Loucy (cell line): ENCODE measurements around the gene SNRNP25.

Source experiments
- H2AFZ ChIP-seq: fragments of 200-600 bp; sonication (generic); 2 replicates; pipeline ENCODE4 v1.6.0; 2016; ENCODE audit warnings: antibody characterized with exemption, mild to moderate bottlenecking, low read length, moderate library complexity
- H3F3A ChIP-seq: fragments of 200-600 bp; 2 replicates; pipeline ENCODE4 v1.6.0; 2016; ENCODE audit warnings: antibody characterized with exemption, low read depth, mild to moderate bottlenecking
- H3K27me3 ChIP-seq: fragments of 200-600 bp; sonication (generic); 2 replicates; pipeline ENCODE4 v1.6.1; 2014; ENCODE audit warnings: low read length, mild to moderate bottlenecking; ENCODE audit not compliant: insufficient read depth, poor library complexity, severe bottlenecking
- H3K36me3 ChIP-seq: fragments of 200-600 bp; sonication (generic); 2 replicates; pipeline ENCODE4 v1.6.1; 2016; ENCODE audit warnings: low read length; ENCODE audit not compliant: insufficient read depth
- H3K4me1 ChIP-seq: fragments of 200-600 bp; sonication (generic); 2 replicates; pipeline ENCODE4 v1.5.1; 2014; ENCODE audit warnings: low read length, mild to moderate bottlenecking; ENCODE audit not compliant: insufficient read depth, poor library complexity, severe bottlenecking
- H3K4me2 ChIP-seq: fragments of 200-600 bp; sonication (generic); 2 replicates; pipeline ENCODE4 v1.6.0; 2014; ENCODE audit warnings: antibody characterized with exemption, low read length, low read depth, mild to moderate bottlenecking; ENCODE audit not compliant: poor library complexity, severe bottlenecking
- H3K4me3 ChIP-seq: fragments of 200-600 bp; sonication (generic); 2 replicates; pipeline ENCODE4 v1.5.1; 2014; ENCODE audit warnings: low read length, mild to moderate bottlenecking, mixed read lengths; ENCODE audit not compliant: poor library complexity, severe bottlenecking
- H3K79me2 ChIP-seq: fragments of 200-600 bp; sonication (generic); 2 replicates; pipeline ENCODE4 v1.6.1; 2014; ENCODE audit warnings: low read length; ENCODE audit not compliant: insufficient read depth
- H3K9ac ChIP-seq: fragments of 200-600 bp; sonication (generic); 2 replicates; pipeline ENCODE4 v1.6.0; 2014; ENCODE audit warnings: mild to moderate bottlenecking, low read depth, low read length, moderate library complexity; ENCODE audit not compliant: poor library complexity, severe bottlenecking
- H3K9me2 ChIP-seq: fragments of 200-600 bp; sonication (generic); replicated peaks from 2 replicates; pipeline ENCODE4 v1.6.1; 2016; ENCODE audit warnings: low read depth, low read length, mixed read lengths
- H3K9me3 ChIP-seq: fragments of 200-600 bp; sonication (generic); 2 replicates; pipeline ENCODE4 v1.6.1; 2014; ENCODE audit warnings: mild to moderate bottlenecking, antibody characterized with exemption, low read length, low read depth; ENCODE audit not compliant: insufficient read depth
- H4K20me1 ChIP-seq: fragments of 200-600 bp; sonication (generic); 2 replicates; pipeline ENCODE4 v1.6.0; 2014; ENCODE audit warnings: antibody characterized with exemption, low read length, mild to moderate bottlenecking; ENCODE audit not compliant: insufficient read depth, poor library complexity, severe bottlenecking
- EZH2phosphoT487 ChIP-seq: fragments of 200-600 bp; IDR thresholded peaks from 2 replicates; pipeline ENCODE4 v1.6.1; 2018; ENCODE audit warnings: antibody characterized with exemption, mild to moderate bottlenecking, moderate library complexity, borderline replicate concordance
- TF ChIP-seq, protein P1 (sequence below): fragments of 200-600 bp; sonication (generic); conservative IDR thresholded peaks from 2 replicates; pipeline ENCODE4 v1.5.1; 2014; ENCODE audit warnings: mild to moderate bottlenecking, antibody characterized with exemption, low read length

SNRNP25 gene

DNA sequence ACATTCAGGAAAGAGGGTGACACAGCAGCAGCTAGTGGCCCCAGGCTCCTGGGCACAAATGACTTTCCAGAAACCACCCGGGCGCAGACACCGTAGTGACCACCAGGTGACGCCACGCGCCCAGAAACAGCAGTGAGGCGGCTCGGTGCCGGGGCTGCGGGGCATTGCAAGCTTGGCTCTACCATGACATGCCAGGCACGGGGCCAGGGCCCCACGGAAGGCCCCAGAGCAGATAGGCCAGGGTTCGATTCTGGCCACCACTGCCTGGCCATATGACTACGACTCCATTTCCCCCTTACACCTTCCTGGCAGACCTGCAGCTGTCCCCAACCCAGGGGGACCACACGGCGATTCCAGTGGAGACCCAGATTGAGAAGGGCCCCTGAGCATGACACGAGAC lies 12.1 kb downstream of the SNRNP25 start:
- TF ChIP-seq, protein P1, sequence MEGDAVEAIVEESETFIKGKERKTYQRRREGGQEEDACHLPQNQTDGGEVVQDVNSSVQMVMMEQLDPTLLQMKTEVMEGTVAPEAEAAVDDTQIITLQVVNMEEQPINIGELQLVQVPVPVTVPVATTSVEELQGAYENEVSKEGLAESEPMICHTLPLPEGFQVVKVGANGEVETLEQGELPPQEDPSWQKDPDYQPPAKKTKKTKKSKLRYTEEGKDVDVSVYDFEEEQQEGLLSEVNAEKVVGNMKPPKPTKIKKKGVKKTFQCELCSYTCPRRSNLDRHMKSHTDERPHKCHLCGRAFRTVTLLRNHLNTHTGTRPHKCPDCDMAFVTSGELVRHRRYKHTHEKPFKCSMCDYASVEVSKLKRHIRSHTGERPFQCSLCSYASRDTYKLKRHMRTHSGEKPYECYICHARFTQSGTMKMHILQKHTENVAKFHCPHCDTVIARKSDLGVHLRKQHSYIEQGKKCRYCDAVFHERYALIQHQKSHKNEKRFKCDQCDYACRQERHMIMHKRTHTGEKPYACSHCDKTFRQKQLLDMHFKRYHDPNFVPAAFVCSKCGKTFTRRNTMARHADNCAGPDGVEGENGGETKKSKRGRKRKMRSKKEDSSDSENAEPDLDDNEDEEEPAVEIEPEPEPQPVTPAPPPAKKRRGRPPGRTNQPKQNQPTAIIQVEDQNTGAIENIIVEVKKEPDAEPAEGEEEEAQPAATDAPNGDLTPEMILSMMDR, result peak; percentile 73
- TF ChIP-seq EZH2phosphoT487, result no peak
- Histone ChIP-seq H2AFZ (no peak overlapping the region), H3F3A (no peaks in the 10 kb centered on the region), H3K4me2 (no peak overlapping the region), H3K9me2 (no peaks in the 10 kb centered on the region), H4K20me1 (no peaks in the 10 kb centered on the region), H3K9ac (no peak overlapping the region), H3K27me3 (no peaks in the 10 kb centered on the region), H3K79me2 (no peaks in the 10 kb centered on the region), H3K36me3 (no peaks in the 10 kb centered on the region), H3K9me3 (no peaks in the 10 kb centered on the region), H3K4me1 (peaks cover 14% of the 10 kb centered on the region), H3K4me3 (no peak overlapping the region)

DNA sequence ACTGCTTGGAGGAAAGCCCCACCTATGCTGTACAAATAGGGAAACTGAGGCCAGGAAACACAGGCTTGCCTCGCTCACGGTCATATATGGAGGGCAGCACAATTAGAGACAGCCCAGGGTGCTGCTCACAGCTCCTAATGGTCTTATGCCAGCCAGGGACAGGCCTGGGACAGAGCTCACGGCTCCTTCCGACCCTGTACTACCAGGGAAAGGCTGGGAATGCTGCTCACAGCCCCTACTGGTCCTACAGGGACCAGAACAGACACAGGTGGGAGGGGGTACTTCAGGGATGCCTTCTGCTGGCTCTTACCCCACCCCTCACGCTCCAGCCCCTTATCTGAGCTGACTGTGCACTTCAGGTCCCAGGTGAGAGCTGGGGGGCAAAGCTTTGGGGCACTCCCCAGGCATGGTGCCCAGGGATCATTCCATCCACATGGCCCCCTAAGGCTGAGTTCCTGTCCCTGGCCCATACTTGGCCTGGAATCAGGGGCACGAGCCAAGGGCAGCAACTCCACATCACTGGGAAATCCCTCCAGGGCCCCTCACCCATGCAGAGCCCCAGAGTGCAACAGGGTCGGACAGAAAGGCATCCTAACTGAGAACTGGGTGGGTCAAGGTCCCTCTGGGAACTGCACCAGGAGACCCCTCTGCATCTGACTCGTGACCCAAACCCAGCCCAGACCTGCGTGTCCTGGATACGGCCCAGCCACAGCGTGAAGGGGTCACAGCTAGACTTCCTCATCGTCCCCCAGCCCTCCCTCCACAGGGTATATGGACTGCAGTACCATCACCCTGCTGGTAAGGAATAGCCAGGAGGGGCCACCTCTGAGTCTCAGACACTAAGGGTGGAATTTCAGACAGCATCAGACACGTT lies 12.9 kb downstream of the SNRNP25 start:
- no peaks in the 10 kb centered on the region for H4K20me1 ChIP-seq

DNA sequence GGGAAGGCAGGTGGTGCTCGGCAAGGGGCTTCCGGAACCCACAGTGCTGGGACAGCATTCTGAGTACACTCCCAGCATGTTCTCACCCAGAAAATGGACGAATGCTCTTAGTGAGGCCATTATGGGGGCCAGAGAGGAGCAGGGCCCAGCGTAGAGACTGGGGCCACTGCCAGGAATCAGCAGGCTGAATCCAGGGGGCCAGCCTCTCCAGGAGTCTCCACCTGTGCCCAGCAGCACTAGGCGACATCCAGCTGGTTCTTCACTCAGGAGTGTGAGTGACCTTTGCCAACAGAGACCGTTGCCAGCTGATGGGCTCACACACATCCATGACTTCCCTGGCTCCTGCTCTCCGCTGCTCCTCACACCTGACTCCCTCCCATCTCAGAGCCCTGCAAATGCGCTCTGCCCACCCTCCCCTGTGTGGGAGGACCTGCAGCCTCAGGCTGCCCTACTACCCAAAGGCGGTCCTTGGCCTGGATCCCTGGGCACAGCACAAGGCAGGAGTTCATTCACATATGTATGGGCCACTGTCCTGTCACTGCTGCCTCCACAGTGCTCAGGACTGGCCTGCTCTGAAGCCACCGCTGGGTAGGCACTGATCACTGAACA lies 13.7 kb downstream of the SNRNP25 start:
- Histone ChIP-seq H3K9me3 (no peaks in the 10 kb centered on the region), H3F3A (no peaks in the 10 kb centered on the region), H3K36me3 (no peaks in the 10 kb centered on the region), H4K20me1 (no peaks in the 10 kb centered on the region), H3K4me2 (no peak overlapping the region), H2AFZ (no peak overlapping the region), H3K9ac (no peak overlapping the region), H3K4me3 (no peak overlapping the region), H3K27me3 (no peaks in the 10 kb centered on the region), H3K4me1 (peaks cover 14% of the 10 kb centered on the region), H3K79me2 (no peaks in the 10 kb centered on the region), H3K9me2 (no peaks in the 10 kb centered on the region)
- no peak for TF ChIP-seq EZH2phosphoT487
- TF ChIP-seq, protein P1, result no peak

More for the DNA sequence above, 12.9 kb downstream of the SNRNP25 start:
- Histone ChIP-seq H3K27me3 (no peaks in the 10 kb centered on the region), H3K9me2 (no peaks in the 10 kb centered on the region), H2AFZ (no peak overlapping the region), H3K36me3 (no peaks in the 10 kb centered on the region), H3K79me2 (no peaks in the 10 kb centered on the region), H3K9me3 (no peaks in the 10 kb centered on the region), H3K9ac (no peak overlapping the region), H3K4me3 (no peak overlapping the region), H3F3A (no peaks in the 10 kb centered on the region), H3K4me2 (no peak overlapping the region), H3K4me1 (peaks cover 14% of the 10 kb centered on the region)
- TF ChIP-seq, protein P1, result no peak
- TF ChIP-seq EZH2phosphoT487, result no peak
